Measurements from ENCODE around the gene SH3D19. TPM values are rescaled to one million over a fixed set of nuclear protein-coding genes. Genes with fewer than 3 reads are reported as not detected.
A peak's percentile ranks its signal among the peaks of the same experiment; 100 is the strongest.

Gene SH3D19
- total and polyA plus RNA-seq, 8 donors = 52.9 to 114 (median 59.2) TPM

DNA sequence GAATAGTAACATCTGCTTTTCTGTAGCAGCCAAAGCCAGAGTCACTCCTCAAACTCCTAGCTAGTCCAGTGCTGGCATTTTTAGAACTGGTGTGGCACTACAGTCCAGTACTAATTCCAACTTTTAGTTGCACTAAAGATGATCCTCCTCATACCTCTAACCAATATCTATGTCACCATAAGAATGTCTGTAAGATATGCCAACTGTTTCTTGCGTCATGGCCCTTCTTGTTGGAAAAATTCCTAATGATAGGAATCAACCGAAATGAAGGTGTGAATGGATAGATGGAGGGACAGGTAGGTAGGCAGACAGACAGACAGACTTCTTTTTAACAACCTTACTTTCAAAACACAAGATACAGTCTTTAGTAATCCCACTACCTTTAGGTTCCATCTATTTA is 123.0 kb downstream of the SH3D19 start:
- H3K9me3 ChIP-seq = no peaks in the 10 kb centered on the region
- no peaks in the 10 kb centered on the region for H3K36me3 ChIP-seq
- no peaks in the 10 kb centered on the region for H3K27me3 ChIP-seq
- H3K27ac ChIP-seq = no peak overlapping the region
- H3K4me3 ChIP-seq = no peak overlapping the region
- TF ChIP-seq, protein P1, sequence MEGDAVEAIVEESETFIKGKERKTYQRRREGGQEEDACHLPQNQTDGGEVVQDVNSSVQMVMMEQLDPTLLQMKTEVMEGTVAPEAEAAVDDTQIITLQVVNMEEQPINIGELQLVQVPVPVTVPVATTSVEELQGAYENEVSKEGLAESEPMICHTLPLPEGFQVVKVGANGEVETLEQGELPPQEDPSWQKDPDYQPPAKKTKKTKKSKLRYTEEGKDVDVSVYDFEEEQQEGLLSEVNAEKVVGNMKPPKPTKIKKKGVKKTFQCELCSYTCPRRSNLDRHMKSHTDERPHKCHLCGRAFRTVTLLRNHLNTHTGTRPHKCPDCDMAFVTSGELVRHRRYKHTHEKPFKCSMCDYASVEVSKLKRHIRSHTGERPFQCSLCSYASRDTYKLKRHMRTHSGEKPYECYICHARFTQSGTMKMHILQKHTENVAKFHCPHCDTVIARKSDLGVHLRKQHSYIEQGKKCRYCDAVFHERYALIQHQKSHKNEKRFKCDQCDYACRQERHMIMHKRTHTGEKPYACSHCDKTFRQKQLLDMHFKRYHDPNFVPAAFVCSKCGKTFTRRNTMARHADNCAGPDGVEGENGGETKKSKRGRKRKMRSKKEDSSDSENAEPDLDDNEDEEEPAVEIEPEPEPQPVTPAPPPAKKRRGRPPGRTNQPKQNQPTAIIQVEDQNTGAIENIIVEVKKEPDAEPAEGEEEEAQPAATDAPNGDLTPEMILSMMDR (IDR thresholded peaks at IDR 0.05) = no peak
- intact Hi-C loops (cut with DNase I) = no loop called here
- ATAC-seq (no peak), DNase-seq (no peak)
- peaks cover 4 to 21% of the 10 kb centered on the region in 2 donors for H3K4me1 ChIP-seq

- Histone ChIP-seq H3K9me3 (no peaks in the 10 kb centered on the region), H3K36me3 (no peaks in the 10 kb centered on the region), H3K27me3 (no peaks in the 10 kb centered on the region), H3K27ac (peak overlapping the region in 1 of 2 donors; percentile 53), H3K4me1 (peaks cover 4 to 16% of the 10 kb centered on the region in 2 donors), H3K4me3 (no peak overlapping the region)
- TF ChIP-seq, protein P1 (IDR thresholded peaks at IDR 0.05) = no peak
- intact Hi-C loops (cut with DNase I) = no loop called here
- ATAC-seq (peak; percentile 10), DNase-seq (no peak)
Observed at GRCh38 chr4:151199319-151200190, 125.8 kb downstream of the SH3D19 start.

- TF ChIP-seq, protein P1 (IDR thresholded peaks at IDR 0.05) = no peak
- no peaks in the 10 kb centered on the region for H3K27me3 ChIP-seq
- peak overlapping the region in 1 of 2 donors; percentile 53 for H3K27ac ChIP-seq
- no peaks in the 10 kb centered on the region for H3K36me3 ChIP-seq
- DNase-seq (no peak), ATAC-seq (no peak)
- H3K9me3 ChIP-seq = no peaks in the 10 kb centered on the region
- intact Hi-C loops (cut with DNase I) = no loop called here
- peaks cover 4 to 16% of the 10 kb centered on the region in 2 donors for H3K4me1 ChIP-seq
- H3K4me3 ChIP-seq = no peak overlapping the region
Observed at GRCh38 chr4:151198748-151199147, 126.7 kb downstream of the SH3D19 start.

GRCh38 chr4:151197247-151197646 is 128.2 kb downstream of the SH3D19 start:
- H3K4me3 ChIP-seq = no peak overlapping the region
- peak overlapping the region; percentile 1 to 41 for H3K27ac ChIP-seq
- no peaks in the 10 kb centered on the region for H3K36me3 ChIP-seq
- no peak for DNase-seq
- peak; percentile 23 for ATAC-seq
- no peaks in the 10 kb centered on the region for H3K27me3 ChIP-seq
- TF ChIP-seq, protein P1 (IDR thresholded peaks at IDR 0.05) = no peak
- peaks cover 0 to 16% of the 10 kb centered on the region in 2 donors for H3K4me1 ChIP-seq
- intact Hi-C loops (cut with DNase I) = no loop called here
- no peaks in the 10 kb centered on the region for H3K9me3 ChIP-seq

- no peak for DNase-seq
- Histone ChIP-seq H3K9me3 (no peaks in the 10 kb centered on the region), H3K27ac (peak overlapping the region; percentile 34 to 41), H3K4me1 (peaks cover 0 to 16% of the 10 kb centered on the region in 2 donors), H3K36me3 (no peaks in the 10 kb centered on the region), H3K27me3 (no peaks in the 10 kb centered on the region), H3K4me3 (no peak overlapping the region)
- TF ChIP-seq, protein P1 (IDR thresholded peaks at IDR 0.05) = no peak
- intact Hi-C loops (cut with DNase I) = no loop called here
- ATAC-seq = peak; percentile 67
Observed at GRCh38 chr4:151195801-151196200, 129.6 kb downstream of the SH3D19 start.
